GM12801 (cell line): ENCODE results near the gene MED26.

Experiments used
- CTCF ChIP-seq: IDR thresholded peaks from one replicate; pipeline ENCODE4 v1.5.1; 2011; ENCODE audit warnings: control low read depth; ENCODE audit not compliant: insufficient read length; ENCODE audit errors: extremely low read depth

Gene MED26

GRCh38 chr19:16619457-16619856 is 8.5 kb downstream of the MED26 start:
- TF ChIP-seq CTCF = no peak

- no peak for TF ChIP-seq CTCF
Observed at GRCh38 chr19:16618248-16618647, 9.8 kb downstream of the MED26 start.

DNA sequence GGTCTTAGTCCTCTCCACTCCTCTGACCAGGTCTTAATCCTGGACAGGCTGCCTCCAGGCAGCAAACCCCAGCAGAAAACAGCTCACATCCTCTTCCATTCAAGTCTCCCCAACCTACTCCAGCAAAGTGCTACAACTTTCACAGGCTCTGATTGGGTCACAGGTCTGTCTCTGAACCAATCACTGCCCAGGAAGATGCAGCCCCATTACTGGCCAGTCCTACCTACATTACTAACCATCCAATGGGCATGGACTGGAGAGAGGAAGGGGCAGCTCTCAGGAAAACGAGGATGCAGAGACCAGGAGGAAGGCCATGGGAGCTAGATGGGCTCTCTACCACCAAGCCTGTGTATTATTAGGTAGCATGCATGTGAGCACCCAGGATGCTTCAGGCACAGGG is 12.2 kb downstream of the MED26 start:
- no peak for TF ChIP-seq CTCF

DNA sequence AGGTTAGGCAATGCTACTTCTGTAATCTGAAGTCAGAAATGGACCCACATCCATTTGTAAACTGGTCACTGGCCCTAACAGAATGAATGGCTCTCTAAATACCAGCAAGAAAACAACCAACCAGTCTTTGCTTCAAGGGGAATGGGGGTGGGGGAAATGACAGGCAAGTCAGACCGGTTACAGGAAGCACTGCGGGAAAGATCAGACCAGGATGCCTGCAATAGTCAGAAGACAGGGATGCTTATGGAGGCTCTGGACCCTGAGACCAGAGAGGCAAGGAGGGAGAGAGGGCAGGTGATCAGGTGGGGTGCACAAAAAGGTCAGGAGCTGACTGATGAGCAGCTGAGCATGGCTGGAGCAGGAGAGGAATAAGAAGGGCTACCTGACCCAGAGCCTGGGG is 13.1 kb downstream of the MED26 start:
- TF ChIP-seq CTCF = no peak

- TF ChIP-seq CTCF = no peak
Observed at GRCh38 chr19:16613841-16614240, 14.2 kb downstream of the MED26 start.

DNA sequence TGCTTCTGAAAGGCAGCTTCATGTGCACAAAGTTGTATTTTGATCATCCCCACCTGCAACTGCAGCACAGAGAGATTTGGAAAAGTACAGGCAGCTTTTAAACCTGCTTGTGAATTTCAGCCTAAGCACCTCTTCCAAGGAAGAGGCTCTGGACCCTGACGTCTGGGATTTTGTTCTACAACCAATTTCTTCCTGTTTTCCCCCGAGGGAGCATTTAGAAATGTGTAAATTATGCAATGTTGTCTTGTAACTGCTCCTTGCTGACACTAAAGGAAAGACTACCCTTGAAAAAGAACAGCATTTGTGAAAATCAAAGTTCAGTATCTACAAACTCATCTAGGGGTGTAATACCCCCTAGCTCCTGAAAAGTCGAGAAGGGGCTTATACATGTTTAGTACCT is 15.4 kb downstream of the MED26 start:
- TF ChIP-seq CTCF = no peak

GRCh38 chr19:16611121-16611520 is 16.9 kb downstream of the MED26 start:
- TF ChIP-seq CTCF = no peak

- no peak for TF ChIP-seq CTCF
Observed at GRCh38 chr19:16609511-16610200, 18.3 kb downstream of the MED26 start.
